ENCODE data around the gene PCBD2.

- TF ChIP-seq EZH2 (IDR thresholded peaks at IDR 0.05) = no peak
- TF ChIP-seq POLR2AphosphoS5 (IDR thresholded peaks at IDR 0.05; ENCODE audit: borderline replicate concordance, low read depth, low read length) = no peak
These were observed 17.3 kb upstream of the PCBD2 start for GRCh38 chr5:134887593-134888159.

Data from SK-N-MC (cell line).